Measurements from ENCODE around the gene HPS1.

Gene HPS1

GRCh38 chr10:98463976-98464754 lies 17.4 kb upstream of the HPS1 start:
- DNase-seq, result no peak

- DNase-seq, result no peak
These were observed 16.3 kb upstream of the HPS1 start for GRCh38 chr10:98463016-98463415.

GRCh38 chr10:98461500-98461842 lies 14.7 kb upstream of the HPS1 start:
- no peak for DNase-seq

- peak in 1 of 3 experiments; percentile 1 for DNase-seq
These were observed 14.2 kb upstream of the HPS1 start for GRCh38 chr10:98460837-98461499.

- DNase-seq, result no peak
These were observed 12.4 kb upstream of the HPS1 start for GRCh38 chr10:98458809-98459784.

- no peak for DNase-seq
These were observed 11.0 kb upstream of the HPS1 start for GRCh38 chr10:98457721-98458120.

- peak in 1 of 3 experiments; percentile 2 for DNase-seq
These were observed 10.1 kb upstream of the HPS1 start for GRCh38 chr10:98456686-98457482.

GRCh38 chr10:98456043-98456570 lies 9.4 kb upstream of the HPS1 start:
- peak in 2 of 3 experiments; percentile 21 to 42 for DNase-seq

- DNase-seq, result no peak
These were observed 7.0 kb upstream of the HPS1 start for GRCh38 chr10:98453729-98454128.

- no peak for DNase-seq
These were observed 3.9 kb upstream of the HPS1 start for GRCh38 chr10:98450618-98451017.

- DNase-seq, result no peak
These were observed 2.6 kb upstream of the HPS1 start for GRCh38 chr10:98449287-98449686.

- DNase-seq, result peak in 1 of 3 experiments; percentile 17
These were observed 529 bp downstream of the HPS1 start for GRCh38 chr10:98446151-98446660.

GRCh38 chr10:98445200-98445812 lies 1.4 kb downstream of the HPS1 start:
- DNase-seq, result no peak

- no peak for DNase-seq
These were observed 2.3 kb downstream of the HPS1 start for GRCh38 chr10:98444314-98445006.

GRCh38 chr10:98438715-98439114 lies 8.0 kb downstream of the HPS1 start:
- no peak for DNase-seq

- DNase-seq, result no peak
These were observed 10.0 kb downstream of the HPS1 start for GRCh38 chr10:98436704-98437103.

- DNase-seq, result no peak
These were observed 11.6 kb downstream of the HPS1 start for GRCh38 chr10:98435178-98435577.

- DNase-seq, result no peak
These were observed 12.6 kb downstream of the HPS1 start for GRCh38 chr10:98433881-98434732.

- no peak for DNase-seq
These were observed 13.4 kb downstream of the HPS1 start for GRCh38 chr10:98433371-98433770.

- no peak for DNase-seq
These were observed 14.4 kb downstream of the HPS1 start for GRCh38 chr10:98432330-98432729.
